Osteocyte (in vitro differentiated cells): Measurements from ENCODE around the gene ARPC4. TPM values are rescaled to one million over a fixed set of nuclear protein-coding genes. Genes with fewer than 3 reads are reported as not detected.

Experiments used
- DNase-seq: peaks from one replicate; pipeline ENCODE4 v3.0.0; 2021; ENCODE audit warnings: mixed read lengths; ENCODE audit not compliant: unreplicated experiment; ENCODE audit errors: extremely low spot score
- H3K27ac Mint-ChIP-seq: one replicate; pipeline ENCODE4 v1.8.0; 2021; ENCODE audit warnings: mild to moderate bottlenecking, mixed read lengths; ENCODE audit not compliant: unreplicated experiment
- H3K27me3 Mint-ChIP-seq: one replicate; pipeline ENCODE4 v1.8.0; 2021; ENCODE audit warnings: mixed read lengths; ENCODE audit not compliant: unreplicated experiment
- H3K36me3 Mint-ChIP-seq: one replicate; pipeline ENCODE4 v1.8.0; 2021; ENCODE audit warnings: mixed read lengths; ENCODE audit not compliant: unreplicated experiment
- H3K4me1 Mint-ChIP-seq: one replicate; pipeline ENCODE4 v1.8.0; 2021; ENCODE audit warnings: mixed read lengths; ENCODE audit not compliant: unreplicated experiment
- H3K4me3 Mint-ChIP-seq: one replicate; pipeline ENCODE4 v1.8.0; 2021; ENCODE audit warnings: mild to moderate bottlenecking, moderate library complexity, mixed read lengths; ENCODE audit not compliant: unreplicated experiment
- H3K9me3 Mint-ChIP-seq: one replicate; pipeline ENCODE4 v1.8.0; 2021; ENCODE audit warnings: mixed read lengths; ENCODE audit not compliant: unreplicated experiment
- CTCF ChIP-seq: fragments of 200-600 bp; sonication (generic); IDR thresholded peaks from 2 replicates; pipeline ENCODE4 v1.5.0; 2021; ENCODE audit warnings: antibody characterized with exemption, mild to moderate bottlenecking, moderate library complexity
- total RNA-seq: library from RNA; stranded (reverse); gene quantifications from 2 replicates; pipeline ENCODE4 v1.2.1, GENCODE V29; 2021

Gene ARPC4
- total RNA-seq, 1 donor from 2014 or later: 140 TPM

- Mint-ChIP-seq H3K4me3 (no peak overlapping the region), H3K27ac (peak overlapping the region; percentile 61)
Measured at GRCh38 chr3:9754678-9755077, 38.2 kb upstream of the ARPC4 start.

GRCh38 chr3:9757427-9757826 is 35.5 kb upstream of the ARPC4 start:
- no peak for TF ChIP-seq CTCF
- Mint-ChIP-seq H3K36me3 (peaks cover 23% of the 10 kb centered on the region), H3K4me1 (peaks cover 9% of the 10 kb centered on the region), H3K9me3 (no peaks in the 10 kb centered on the region), H3K27me3 (no peaks in the 10 kb centered on the region), H3K27ac (no peak overlapping the region), H3K4me3 (no peak overlapping the region)
- no peak for DNase-seq

More at GRCh38 chr3:9754678-9755077, 38.2 kb upstream of the ARPC4 start:
- H3K36me3 Mint-ChIP-seq: peaks cover 20% of the 10 kb centered on the region
- TF ChIP-seq CTCF: no peak
- H3K4me1 Mint-ChIP-seq: peaks cover 28% of the 10 kb centered on the region
- no peaks in the 10 kb centered on the region for H3K27me3 Mint-ChIP-seq
- no peak for DNase-seq
- no peaks in the 10 kb centered on the region for H3K9me3 Mint-ChIP-seq

- Mint-ChIP-seq H3K4me1 (no peaks in the 10 kb centered on the region), H3K27ac (no peak overlapping the region), H3K27me3 (no peaks in the 10 kb centered on the region), H3K36me3 (peaks cover 19% of the 10 kb centered on the region), H3K4me3 (no peak overlapping the region), H3K9me3 (no peaks in the 10 kb centered on the region)
- no peak for TF ChIP-seq CTCF
- no peak for DNase-seq
Measured at GRCh38 chr3:9760779-9761505, 31.9 kb upstream of the ARPC4 start.

GRCh38 chr3:9761919-9762318 is 31.0 kb upstream of the ARPC4 start:
- no peaks in the 10 kb centered on the region for H3K9me3 Mint-ChIP-seq
- H3K27me3 Mint-ChIP-seq: no peaks in the 10 kb centered on the region
- no peak for DNase-seq
- no peak overlapping the region for H3K4me3 Mint-ChIP-seq
- H3K36me3 Mint-ChIP-seq: peaks cover 13% of the 10 kb centered on the region
- no peak for TF ChIP-seq CTCF
- no peak overlapping the region for H3K27ac Mint-ChIP-seq
- H3K4me1 Mint-ChIP-seq: peaks cover 2% of the 10 kb centered on the region

- TF ChIP-seq CTCF: no peak
- Mint-ChIP-seq H3K4me1 (peaks cover 9% of the 10 kb centered on the region), H3K9me3 (no peaks in the 10 kb centered on the region), H3K27ac (no peak overlapping the region), H3K36me3 (peaks cover 13% of the 10 kb centered on the region), H3K27me3 (no peaks in the 10 kb centered on the region), H3K4me3 (no peak overlapping the region)
- DNase-seq: no peak
Measured at GRCh38 chr3:9762871-9763270, 30.0 kb upstream of the ARPC4 start.
